Testis (tissue), 3 donors: Measurements from ENCODE around the gene GLUL. TPM values are rescaled to one million over a fixed set of nuclear protein-coding genes. Genes with fewer than 3 reads are reported as not detected.
"Not testable (repeated sequence)": the region's sequence is repeated elsewhere in the genome, so short reads cannot be mapped to it uniquely, and the experiment has no call there.

Source experiments
- DNase-seq: peaks from one replicate; pipeline ENCODE4 v3.0.0-alpha.2; 2019
- H3K27ac ChIP-seq, 2 donors: fragments of 200-600 bp; sonication (generic); one replicate each; pipeline ENCODE4 v1.5.1; 2019
- H3K27me3 ChIP-seq: fragments of 200-600 bp; sonication (generic); one replicate; pipeline ENCODE4 v1.5.1; 2019
- H3K36me3 ChIP-seq: fragments of 200-600 bp; sonication (generic); one replicate; pipeline ENCODE4 v1.5.1; 2017; ENCODE audit warnings: low read depth; ENCODE audit errors: missing control alignments
- H3K4me1 ChIP-seq: fragments of 200-600 bp; sonication (generic); one replicate; pipeline ENCODE4 v1.5.1; 2019
- H3K4me3 ChIP-seq, 2 donors: fragments of 200-600 bp; sonication (generic); one replicate each; pipeline ENCODE4 v1.5.1; 2017 to 2019
- H3K9me3 ChIP-seq: fragments of 200-600 bp; sonication (generic); one replicate; pipeline ENCODE4 v1.5.1; 2017
- CTCF ChIP-seq, 3 experiments: fragments of 450-650 bp in 2 of 3; fragments of 200-600 bp in 1 of 3; sonication (generic) in 1 of 3; IDR thresholded peaks; one replicate each; pipeline ENCODE4 v1.5.1; 2016 to 2019; ENCODE audit warnings: antibody characterized with exemption in 3 of 3, mild to moderate bottlenecking in 2 of 3, moderate library complexity in 1 of 3
- POLR2A ChIP-seq: fragments of 450-650 bp; IDR thresholded peaks from one replicate; pipeline ENCODE4 v1.6.1; 2017; ENCODE audit warnings: antibody characterized with exemption, mild to moderate bottlenecking, moderate library complexity
- WGBS, 2 donors: methylation state at CpG; one replicate each; pipeline ENCODE4 v1.1.5; 2018; 5-methylcytosine and 5-hydroxymethylcytosine counted together
- intact Hi-C: fragments of 100-400 bp; cut with DNase I; formaldehyde crosslinking; loops from one replicate; pipeline ENCODE4 v1.15.1; 2023; ENCODE audit warnings: low total_unique reads
- polyA plus RNA-seq: library from polyadenylated mRNA; stranded (reverse); fragments of 350-450 nt; fragmentation: Illumina TruSeq; extraction: RNeasy Lipid Tissue Mini Kit (QIAGEN cat#74804); gene quantifications from one replicate; pipeline ENCODE4 v1.2.3, GENCODE V29; 2014; ENCODE audit warnings: low read depth, low replicate concordance; ENCODE audit not compliant: insufficient read depth
- total RNA-seq, 2 donors: library from RNA; depleted of rRNA; stranded (reverse); fragments of >200 nt; gene quantifications; one replicate each; pipeline ENCODE4 v1.2.3, GENCODE V29; 2016

GLUL gene
- total and polyA plus RNA-seq, 3 donors from 2014 or later, result 958 to 1,224 (median 1,066) TPM

GRCh38 chr1:182339684-182340083 is 51.9 kb downstream of the GLUL start:
- Histone ChIP-seq H3K4me1 (peaks cover 6% of the 10 kb centered on the region), H3K36me3 (no peaks in the 10 kb centered on the region), H3K27me3 (no peaks in the 10 kb centered on the region), H3K27ac (no peak overlapping the region), H3K4me3 (no peak overlapping the region), H3K9me3 (no peaks in the 10 kb centered on the region)
- intact Hi-C loops, result no loop called here
- DNase-seq, result no peak
- 93 to 96% methylated on average over 8 of the region's 8 CpGs for WGBS, 2 donors
- TF ChIP-seq POLR2A (no peak), CTCF (IDR thresholded peaks at IDR 0.05) (no peak)

- intact Hi-C loops, result no loop called here
- no peak overlapping the region for H3K27ac ChIP-seq
- 90 to 94% methylated on average over 13 of the region's 13 CpGs for WGBS, 2 donors
Observed at GRCh38 chr1:182338806-182339370, 52.7 kb downstream of the GLUL start.

DNA sequence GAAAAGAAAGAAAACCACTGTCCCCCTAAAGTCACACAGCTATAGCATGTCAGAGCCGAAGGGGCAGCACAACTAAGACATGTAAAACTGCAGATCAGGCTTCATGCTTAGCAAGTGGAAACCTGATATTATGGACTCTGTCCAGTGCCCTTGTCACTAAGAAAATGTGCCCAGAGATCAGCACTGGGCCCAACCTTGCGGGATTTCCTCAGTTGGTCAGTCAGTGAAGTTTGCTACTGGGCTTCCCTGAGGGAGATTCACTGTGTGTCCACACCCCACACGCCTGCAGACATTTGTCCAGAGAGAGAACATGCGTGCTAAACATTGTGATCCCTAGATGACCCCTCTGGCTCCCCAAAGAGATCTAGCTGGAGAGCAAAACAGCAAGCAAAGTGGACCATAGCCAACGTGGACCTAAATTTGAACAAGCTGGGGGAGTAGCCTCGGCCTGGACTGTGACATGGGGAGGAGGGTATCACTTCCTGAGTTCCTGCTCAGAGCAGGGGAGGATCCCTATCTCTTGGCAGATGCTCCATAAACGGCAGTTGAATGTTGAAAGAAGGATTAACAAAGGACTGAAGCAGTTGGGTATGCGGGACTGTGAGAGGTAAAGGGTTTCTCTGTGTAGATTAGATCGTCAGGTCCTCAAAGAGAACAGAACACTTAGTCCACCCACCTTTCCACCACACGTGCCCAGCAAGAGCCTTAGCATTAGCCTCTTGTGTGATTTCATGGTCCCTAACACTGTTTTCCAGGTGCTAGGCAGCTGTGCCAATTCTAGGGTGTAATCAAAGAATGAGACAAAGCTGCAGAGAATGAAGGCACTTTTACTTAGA is 53.6 kb downstream of the GLUL start:
- WGBS, 2 donors, result 38% methylated on average over 10 of the region's 10 CpGs
- Histone ChIP-seq H3K36me3 (no peaks in the 10 kb centered on the region), H3K9me3 (no peaks in the 10 kb centered on the region), H3K4me3 (no peak overlapping the region), H3K4me1 (peaks cover 6% of the 10 kb centered on the region), H3K27ac (no peak overlapping the region), H3K27me3 (no peaks in the 10 kb centered on the region)
- TF ChIP-seq POLR2A (no peak), CTCF (IDR thresholded peaks at IDR 0.05) (no peak)
- intact Hi-C loops, result no loop called here
- DNase-seq, result peak; percentile 72

More at GRCh38 chr1:182338806-182339370, 52.7 kb downstream of the GLUL start:
- no peaks in the 10 kb centered on the region for H3K27me3 ChIP-seq
- H3K36me3 ChIP-seq, result no peaks in the 10 kb centered on the region
- peaks cover 6% of the 10 kb centered on the region for H3K4me1 ChIP-seq
- H3K4me3 ChIP-seq, result no peak overlapping the region
- H3K9me3 ChIP-seq, result no peaks in the 10 kb centered on the region
- TF ChIP-seq POLR2A (no peak), CTCF (IDR thresholded peaks at IDR 0.05) (no peak)
- DNase-seq, result no peak

DNA sequence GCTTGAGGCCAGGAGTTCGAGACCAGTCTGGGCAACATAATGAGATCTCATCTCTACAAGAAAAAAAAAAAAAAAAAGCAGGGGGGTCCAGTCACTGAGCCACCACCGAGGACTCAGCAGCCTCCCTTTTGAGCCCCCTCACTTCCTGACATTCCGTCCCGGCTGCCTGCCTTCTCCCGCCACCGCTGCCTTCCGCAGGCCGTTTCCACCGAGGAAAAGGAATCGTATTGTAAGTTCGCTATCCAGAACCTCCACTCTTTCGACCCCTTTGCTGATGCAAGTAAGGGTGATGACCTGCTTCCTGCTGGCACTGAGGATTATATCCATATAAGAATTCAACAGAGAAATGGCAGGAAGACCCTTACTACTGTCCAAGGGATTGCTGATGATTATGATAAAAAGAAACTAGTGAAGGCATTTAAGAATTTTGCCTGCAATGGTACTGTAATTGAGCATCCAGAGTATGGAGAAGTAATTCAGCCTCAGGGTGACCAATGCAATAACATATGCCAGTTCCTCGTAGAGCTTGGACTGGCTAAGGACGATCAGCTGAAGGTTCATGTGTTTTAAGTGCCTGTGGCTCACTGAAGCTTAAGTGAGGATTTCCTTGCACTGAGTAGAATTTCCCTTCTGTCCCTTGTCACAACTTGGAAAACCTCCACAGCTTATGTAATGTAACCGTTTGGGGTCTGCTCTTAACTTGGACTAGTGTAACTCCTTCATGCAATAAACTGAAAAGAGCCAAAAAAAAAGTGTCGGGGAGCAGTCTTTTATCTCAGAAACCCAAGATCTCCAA is 55.6 kb downstream of the GLUL start:
- intact Hi-C loops, result no loop called here
- peaks cover 6% of the 10 kb centered on the region for H3K4me1 ChIP-seq
- WGBS, 2 donors, result 87 to 88% methylated on average over 16 of the region's 16 CpGs
- no peak overlapping the region for H3K27ac ChIP-seq
- H3K9me3 ChIP-seq, result no peaks in the 10 kb centered on the region
- no peaks in the 10 kb centered on the region for H3K36me3 ChIP-seq
- TF ChIP-seq CTCF (IDR thresholded peaks at IDR 0.05) (no peak), POLR2A (no peak)
- H3K27me3 ChIP-seq, result no peaks in the 10 kb centered on the region
- no peak for DNase-seq
- H3K4me3 ChIP-seq, result no peak overlapping the region

GRCh38 chr1:182333071-182333571 is 58.5 kb downstream of the GLUL start:
- H3K4me3 ChIP-seq, H3K27me3 ChIP-seq, H3K4me1 ChIP-seq, H3K27ac ChIP-seq, DNase-seq, H3K36me3 ChIP-seq, H3K9me3 ChIP-seq, intact Hi-C loops: not testable (repeated sequence)
- WGBS, 2 donors, result 93 to 94% methylated on average over 5 of the region's 5 CpGs
